Subcutaneous adipose tissue (tissue), 4 donors: ENCODE measurements around the gene DGUOK. TPM values are rescaled to one million over a fixed set of nuclear protein-coding genes. Genes with fewer than 3 reads are reported as not detected.

Experiments
- total RNA-seq, 4 donors: library from RNA; depleted of rRNA; stranded (reverse); fragments of >200 nt; gene quantifications; one replicate each; pipeline ENCODE4 v1.1.0, GENCODE V29; 2016
- TF ChIP-seq, protein P1 (sequence below): fragments of 450-650 bp; IDR thresholded peaks from one replicate; pipeline ENCODE4 v1.5.1; 2016; ENCODE audit warnings: low read depth, mild to moderate bottlenecking, control low read depth, antibody characterized with exemption, moderate library complexity

The DGUOK gene
- total RNA-seq, 4 donors from 2014 or later = 34.8 to 54.0 (median 45.8) TPM

- TF ChIP-seq, protein P1, sequence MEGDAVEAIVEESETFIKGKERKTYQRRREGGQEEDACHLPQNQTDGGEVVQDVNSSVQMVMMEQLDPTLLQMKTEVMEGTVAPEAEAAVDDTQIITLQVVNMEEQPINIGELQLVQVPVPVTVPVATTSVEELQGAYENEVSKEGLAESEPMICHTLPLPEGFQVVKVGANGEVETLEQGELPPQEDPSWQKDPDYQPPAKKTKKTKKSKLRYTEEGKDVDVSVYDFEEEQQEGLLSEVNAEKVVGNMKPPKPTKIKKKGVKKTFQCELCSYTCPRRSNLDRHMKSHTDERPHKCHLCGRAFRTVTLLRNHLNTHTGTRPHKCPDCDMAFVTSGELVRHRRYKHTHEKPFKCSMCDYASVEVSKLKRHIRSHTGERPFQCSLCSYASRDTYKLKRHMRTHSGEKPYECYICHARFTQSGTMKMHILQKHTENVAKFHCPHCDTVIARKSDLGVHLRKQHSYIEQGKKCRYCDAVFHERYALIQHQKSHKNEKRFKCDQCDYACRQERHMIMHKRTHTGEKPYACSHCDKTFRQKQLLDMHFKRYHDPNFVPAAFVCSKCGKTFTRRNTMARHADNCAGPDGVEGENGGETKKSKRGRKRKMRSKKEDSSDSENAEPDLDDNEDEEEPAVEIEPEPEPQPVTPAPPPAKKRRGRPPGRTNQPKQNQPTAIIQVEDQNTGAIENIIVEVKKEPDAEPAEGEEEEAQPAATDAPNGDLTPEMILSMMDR = no peak
These were observed 664 bp downstream of the DGUOK start for GRCh38 chr2:73927344-73927743.

- TF ChIP-seq, protein P1 = no peak
These were observed 2.3 kb downstream of the DGUOK start for GRCh38 chr2:73928963-73929347.

DNA sequence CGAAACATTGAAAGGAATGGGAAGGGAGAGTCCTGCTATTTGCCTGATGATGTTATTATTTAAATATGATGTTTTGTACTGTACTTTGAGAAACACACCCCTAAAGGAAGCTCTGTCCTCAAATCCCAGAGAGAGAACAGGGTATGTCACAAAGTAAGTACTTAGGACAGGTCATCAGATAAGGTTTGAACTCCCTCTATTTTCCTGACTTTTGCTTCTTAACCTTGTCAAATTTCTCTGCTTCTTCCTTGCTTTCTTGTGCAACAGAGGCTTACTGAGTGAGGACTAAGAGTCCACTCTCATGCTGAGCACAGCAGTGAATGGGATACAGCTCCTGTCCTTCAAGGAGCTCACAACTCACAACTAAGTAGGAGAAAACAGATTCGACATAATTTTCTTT is 3.7 kb downstream of the DGUOK start:
- TF ChIP-seq, protein P1 = no peak

GRCh38 chr2:73931531-73932500 is 5.1 kb downstream of the DGUOK start:
- TF ChIP-seq, protein P1 = no peak

GRCh38 chr2:73933194-73933593 is 6.5 kb downstream of the DGUOK start:
- TF ChIP-seq, protein P1 = no peak

GRCh38 chr2:73935641-73936040 is 9.0 kb downstream of the DGUOK start:
- TF ChIP-seq, protein P1 = no peak

DNA sequence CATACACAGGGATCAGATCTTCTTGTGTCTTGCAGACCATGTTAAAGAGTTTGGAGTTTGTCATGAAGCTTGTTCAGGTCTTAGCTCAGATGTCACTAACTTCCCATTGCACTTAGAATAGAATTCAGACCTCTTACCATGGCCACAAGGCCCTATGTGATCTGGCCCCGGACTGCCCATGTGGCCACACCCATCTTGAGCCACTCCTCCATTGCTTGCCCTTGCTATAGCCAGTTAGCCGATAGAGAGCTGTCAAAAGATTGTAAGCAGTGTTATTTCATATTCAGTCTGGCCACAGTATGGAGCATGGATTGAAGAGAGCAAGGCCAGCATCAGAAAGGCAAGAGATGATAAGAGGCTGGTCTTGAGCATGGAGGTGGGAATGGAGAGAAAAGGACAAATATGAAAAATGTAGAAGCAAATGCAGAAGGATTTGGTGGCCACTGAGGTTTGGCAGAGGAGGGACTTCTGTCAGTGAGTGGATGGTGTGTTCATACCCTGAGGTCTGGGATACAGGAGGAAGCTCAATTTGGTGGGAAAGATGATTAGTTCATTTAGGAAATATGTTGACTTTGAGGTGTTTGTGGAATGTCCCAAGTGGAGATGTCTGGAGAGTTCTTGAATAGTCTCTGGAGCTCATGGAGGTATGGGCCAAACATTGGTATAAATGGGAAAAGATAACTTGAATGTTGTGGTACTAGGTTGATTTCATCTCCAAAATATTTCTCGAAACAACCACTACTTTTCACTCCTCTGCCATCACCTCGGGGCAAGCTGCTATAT is 10.6 kb downstream of the DGUOK start:
- TF ChIP-seq, protein P1 = no peak
